Mononuclear cell (primary cell): Measurements from ENCODE around the gene PRRC2B. TPM values are rescaled to one million over a fixed set of nuclear protein-coding genes. Genes with fewer than 3 reads are reported as not detected.

ENCODE experiments used
- H3K27me3 ChIP-seq: 2 replicates; pipeline ENCODE4 v1.6.0; 2011; ENCODE audit warnings: low read length, control low read depth; ENCODE audit not compliant: insufficient read depth
- H3K4me1 ChIP-seq: 2 replicates; pipeline ENCODE4 v1.5.1; 2011; ENCODE audit warnings: mild to moderate bottlenecking, low read length, control low read depth; ENCODE audit not compliant: insufficient read depth
- H3K4me3 ChIP-seq: 2 replicates; pipeline ENCODE4 v1.5.1; 2011; ENCODE audit warnings: mild to moderate bottlenecking, low read length, moderate library complexity
- H3K9me3 ChIP-seq: 2 replicates; pipeline ENCODE4 v1.5.1; 2011; ENCODE audit warnings: low read depth, mild to moderate bottlenecking, control low read depth, low read length
- total RNA-seq: library from RNA; depleted of rRNA; stranded (reverse); fragments of >200 nt; gene quantifications from one replicate; pipeline ENCODE4 v1.2.3, GENCODE V29; 2012

The PRRC2B gene
- total RNA-seq, 1 donor, result 86.0 TPM

DNA sequence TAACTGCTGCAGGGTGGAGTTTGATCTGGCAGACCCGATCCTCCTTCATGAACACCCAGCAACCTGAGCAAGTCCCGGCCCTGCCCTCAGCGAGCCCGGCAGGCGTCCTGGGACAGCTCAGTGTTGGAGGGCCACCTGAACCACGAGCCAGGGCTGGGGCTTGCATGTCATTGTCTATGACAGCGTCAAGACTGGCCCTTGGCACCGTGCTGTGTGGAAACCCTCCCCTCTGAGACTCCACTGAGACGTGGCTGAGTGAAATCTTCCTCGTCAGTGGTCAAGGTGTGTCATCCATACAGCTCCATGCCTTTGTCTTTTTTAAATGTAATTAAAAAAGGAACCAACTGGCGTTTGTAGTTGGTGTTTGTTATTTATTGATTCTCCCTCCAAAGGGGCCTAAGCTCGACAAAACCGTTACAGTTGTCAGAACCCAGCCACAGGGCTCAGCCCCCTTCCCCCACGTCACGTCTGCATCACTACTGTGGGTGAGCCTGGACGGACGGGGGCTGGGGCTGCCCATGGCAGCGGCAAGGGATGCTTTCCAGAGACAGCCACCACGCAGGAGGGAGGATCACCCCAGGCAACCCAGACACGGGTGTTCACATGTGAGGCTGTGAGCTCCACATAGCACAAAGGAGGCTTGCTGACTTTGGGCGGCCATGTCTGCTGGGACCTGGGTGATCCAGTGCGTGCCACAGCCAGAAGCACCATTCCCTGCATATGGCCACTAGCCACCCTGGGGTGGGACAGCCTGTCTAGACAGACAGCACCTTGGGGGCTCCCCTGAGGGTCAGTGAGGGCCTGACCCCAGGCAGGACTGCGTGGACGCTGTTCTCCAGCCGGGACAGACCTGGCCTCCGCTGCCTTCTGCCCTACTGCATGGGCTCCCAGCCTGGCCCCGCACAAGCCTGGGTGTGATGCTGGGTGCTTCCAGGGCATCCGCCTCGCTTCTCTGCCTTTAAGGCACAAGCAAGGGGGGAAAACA lies 129.9 kb downstream of the PRRC2B start:
- Histone ChIP-seq H3K9me3 (no peaks in the 10 kb centered on the region), H3K27me3 (no peaks in the 10 kb centered on the region), H3K4me3 (no peak overlapping the region), H3K4me1 (no peaks in the 10 kb centered on the region)

DNA sequence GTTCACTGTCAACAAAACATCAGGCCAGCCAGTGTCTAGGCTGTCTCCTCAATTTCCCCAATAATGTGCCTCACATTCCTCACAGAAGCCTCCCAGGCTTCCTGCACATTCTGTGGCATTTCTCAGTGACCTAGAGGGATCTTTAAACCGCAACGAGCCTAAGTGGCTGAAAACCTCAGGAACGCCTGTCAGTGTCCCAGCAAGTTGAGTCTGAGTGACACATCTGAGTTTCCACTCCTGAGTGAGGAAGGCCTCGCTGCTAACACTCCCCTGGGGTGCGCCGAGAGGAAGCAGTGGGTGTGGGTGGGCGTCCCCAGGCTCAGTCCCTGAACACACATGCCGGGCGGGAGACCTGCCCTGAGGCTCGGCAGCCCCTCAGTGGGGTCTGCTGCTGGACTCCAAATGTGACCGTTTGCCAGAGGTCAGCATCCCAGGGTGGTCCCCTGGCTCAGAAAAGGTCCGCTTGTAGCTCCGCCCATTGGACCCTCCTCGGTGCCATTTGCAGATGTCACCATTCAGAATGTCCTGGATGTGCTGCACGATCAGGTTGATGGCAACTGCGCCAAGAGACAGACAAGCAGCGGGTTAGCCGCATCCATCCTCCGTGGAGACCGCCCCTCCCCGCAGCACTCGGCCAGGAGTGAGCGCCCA lies 130.9 kb downstream of the PRRC2B start:
- Histone ChIP-seq H3K9me3 (no peaks in the 10 kb centered on the region), H3K27me3 (no peaks in the 10 kb centered on the region), H3K4me1 (peaks cover 2% of the 10 kb centered on the region), H3K4me3 (no peak overlapping the region)

DNA sequence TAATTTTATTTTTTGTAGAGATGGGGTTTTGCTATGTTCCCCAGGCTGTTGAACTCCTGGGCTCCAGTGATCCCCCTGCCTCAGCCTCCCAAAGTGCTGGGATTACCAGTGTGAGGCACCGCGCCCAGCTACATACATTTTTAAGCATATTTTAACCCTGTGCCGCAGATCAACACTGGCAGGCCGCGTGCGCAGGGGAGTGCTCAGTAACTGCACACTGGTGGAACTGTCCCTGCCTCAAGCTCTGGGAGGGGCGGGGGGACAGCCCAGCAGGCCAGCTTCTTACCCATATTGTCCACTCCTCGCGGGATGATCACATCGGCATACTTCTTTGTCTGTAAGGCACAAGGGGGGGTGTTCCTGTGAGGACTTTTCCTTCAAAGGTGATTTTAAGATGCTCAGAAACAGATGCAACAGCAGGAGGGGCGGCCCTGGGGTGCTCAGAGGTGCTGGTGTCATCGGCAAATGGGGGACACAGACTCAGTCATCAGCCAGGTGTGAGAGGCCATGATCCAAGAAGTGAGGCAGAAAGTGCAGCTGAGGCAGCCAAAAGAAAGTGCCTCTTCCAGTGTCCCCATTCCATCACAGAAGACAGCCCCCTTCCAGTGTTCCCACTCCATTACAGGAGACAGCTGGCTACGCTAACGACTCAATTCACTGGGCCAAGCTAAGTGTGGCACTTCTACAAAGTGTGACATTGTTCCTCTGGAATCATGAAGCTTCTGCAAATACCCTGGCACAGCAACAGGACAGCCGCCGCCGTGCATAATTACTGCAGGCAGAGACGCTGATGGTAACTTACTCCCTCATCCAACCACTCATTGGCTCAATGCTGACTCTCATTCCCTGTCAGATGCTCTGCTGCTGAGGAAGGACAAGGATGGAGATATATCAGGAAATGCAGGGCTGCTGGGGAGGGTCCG lies 132.0 kb downstream of the PRRC2B start:
- Histone ChIP-seq H3K27me3 (no peaks in the 10 kb centered on the region), H3K9me3 (no peaks in the 10 kb centered on the region), H3K4me1 (peaks cover 11% of the 10 kb centered on the region), H3K4me3 (no peak overlapping the region)

DNA sequence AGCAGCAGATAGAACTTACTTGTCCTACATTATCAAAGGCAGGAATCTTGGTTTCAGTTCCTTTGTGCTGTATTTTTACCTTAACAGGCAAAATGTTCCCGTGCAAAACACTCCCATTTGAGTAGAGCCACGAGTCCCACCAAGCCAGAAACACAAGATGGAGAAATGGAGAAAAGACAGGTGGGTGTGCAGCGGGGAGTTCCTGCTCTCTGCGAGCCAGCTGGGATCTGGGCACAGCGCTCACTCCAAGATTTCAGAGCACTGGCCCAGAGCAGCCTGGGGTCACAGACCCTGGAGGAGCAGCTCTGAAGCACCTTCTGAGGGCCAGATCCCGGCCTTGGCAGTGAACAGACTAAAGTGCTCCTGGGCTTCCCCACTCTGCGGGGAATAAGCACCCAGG lies 134.3 kb downstream of the PRRC2B start:
- no peak overlapping the region for H3K4me3 ChIP-seq
- H3K4me1 ChIP-seq, result peaks cover 15% of the 10 kb centered on the region
- H3K27me3 ChIP-seq, result no peaks in the 10 kb centered on the region
- H3K9me3 ChIP-seq, result no peaks in the 10 kb centered on the region

DNA sequence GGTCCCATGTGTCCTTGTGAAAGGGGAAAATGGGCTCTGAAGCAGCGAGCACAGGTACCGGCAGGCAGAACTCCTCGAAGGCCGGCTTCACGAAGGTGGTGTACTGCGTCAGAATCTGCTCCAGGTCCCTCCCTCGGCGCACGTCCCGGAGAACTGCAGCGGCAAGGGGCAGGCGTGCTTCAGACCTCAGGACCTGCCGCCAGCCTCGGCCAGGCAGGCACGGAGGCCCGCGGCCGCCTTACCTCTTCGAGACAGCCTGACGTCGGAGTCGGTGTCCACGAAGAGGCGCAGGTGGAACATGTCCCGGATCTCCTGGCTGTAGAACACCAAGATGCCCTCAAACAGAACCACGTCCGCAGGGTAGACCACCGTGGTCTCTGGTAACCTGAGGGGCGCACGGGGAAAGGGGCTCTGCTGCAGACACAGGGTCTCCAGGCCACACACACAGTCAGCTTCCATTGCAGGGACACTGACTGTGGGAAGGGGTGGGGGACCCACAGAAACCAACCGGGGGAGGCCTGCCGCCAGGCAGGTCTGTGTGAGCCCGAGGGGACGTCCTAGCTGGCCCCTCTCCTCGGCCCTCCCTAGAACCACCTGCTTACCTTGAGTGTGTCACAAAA lies 135.1 kb downstream of the PRRC2B start:
- Histone ChIP-seq H3K9me3 (no peaks in the 10 kb centered on the region), H3K27me3 (no peaks in the 10 kb centered on the region), H3K4me1 (peaks cover 15% of the 10 kb centered on the region), H3K4me3 (no peak overlapping the region)

DNA sequence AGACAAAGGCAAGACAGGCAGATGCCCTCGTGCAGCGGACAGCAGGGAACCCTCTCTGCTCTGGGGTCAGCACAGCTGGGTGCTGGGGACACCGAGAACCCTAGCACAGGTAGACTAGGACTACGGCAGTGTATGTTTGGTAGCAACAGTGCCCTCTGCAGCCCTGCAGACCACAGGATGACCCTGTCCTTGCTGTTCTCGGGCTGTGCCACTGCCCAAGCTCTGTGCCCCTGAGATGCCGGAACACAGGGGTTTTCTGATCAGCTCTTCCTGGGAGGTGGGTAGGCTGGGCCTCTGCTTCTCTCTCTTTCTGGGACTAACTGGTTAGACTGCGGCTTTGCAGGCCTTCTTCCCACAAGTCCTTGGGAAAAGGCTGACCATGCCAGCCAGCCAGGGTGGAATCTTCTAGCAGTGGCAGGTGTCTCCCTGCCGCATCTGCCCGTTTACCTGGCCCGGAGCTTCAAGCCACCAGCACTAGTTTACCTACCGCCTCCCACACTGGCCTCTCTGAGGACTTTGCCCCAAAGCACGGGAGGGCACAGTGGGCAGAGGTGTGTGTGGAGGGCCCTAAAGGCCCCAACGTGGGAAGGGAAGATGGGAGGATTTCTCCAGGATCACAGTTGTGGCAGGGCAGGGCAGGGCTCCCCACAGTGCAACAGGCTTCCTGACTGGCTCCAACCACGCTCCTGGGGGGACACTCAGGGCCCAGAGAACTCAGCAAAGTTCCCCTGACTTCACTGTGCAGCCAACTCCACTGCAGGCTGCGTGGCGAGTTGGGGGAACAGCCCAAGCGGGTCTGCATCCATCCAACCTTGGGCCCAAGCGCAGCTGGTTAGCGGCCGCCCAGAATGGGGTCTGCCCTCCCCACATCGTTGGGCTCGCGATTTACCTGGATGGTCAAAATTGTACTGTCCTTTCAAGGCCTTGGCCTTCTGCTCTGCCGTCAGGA lies 136.0 kb downstream of the PRRC2B start:
- Histone ChIP-seq H3K4me3 (peak overlapping the region; percentile 81), H3K9me3 (no peaks in the 10 kb centered on the region), H3K4me1 (peaks cover 23% of the 10 kb centered on the region), H3K27me3 (no peaks in the 10 kb centered on the region)

DNA sequence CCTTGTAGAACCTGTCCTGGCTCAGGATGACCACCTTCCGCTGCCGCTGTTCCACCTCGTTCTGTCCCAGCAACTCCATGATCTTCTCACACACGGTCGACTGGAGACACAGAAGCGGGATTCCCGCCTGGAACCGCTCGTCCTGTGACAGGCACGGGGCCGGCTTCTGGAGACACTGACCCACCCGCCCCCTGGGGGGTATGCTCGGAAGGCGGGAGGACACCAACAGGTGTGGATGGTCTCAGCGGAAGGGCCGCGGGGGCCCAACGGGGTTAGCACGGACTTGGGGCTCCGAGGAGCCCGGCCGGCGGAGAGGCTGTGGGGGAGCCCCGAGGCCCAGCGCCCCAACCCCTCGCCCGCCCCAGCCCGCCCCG lies 136.6 kb downstream of the PRRC2B start:
- Histone ChIP-seq H3K9me3 (no peaks in the 10 kb centered on the region), H3K4me3 (peak overlapping the region; percentile 81), H3K27me3 (no peaks in the 10 kb centered on the region), H3K4me1 (peaks cover 29% of the 10 kb centered on the region)

DNA sequence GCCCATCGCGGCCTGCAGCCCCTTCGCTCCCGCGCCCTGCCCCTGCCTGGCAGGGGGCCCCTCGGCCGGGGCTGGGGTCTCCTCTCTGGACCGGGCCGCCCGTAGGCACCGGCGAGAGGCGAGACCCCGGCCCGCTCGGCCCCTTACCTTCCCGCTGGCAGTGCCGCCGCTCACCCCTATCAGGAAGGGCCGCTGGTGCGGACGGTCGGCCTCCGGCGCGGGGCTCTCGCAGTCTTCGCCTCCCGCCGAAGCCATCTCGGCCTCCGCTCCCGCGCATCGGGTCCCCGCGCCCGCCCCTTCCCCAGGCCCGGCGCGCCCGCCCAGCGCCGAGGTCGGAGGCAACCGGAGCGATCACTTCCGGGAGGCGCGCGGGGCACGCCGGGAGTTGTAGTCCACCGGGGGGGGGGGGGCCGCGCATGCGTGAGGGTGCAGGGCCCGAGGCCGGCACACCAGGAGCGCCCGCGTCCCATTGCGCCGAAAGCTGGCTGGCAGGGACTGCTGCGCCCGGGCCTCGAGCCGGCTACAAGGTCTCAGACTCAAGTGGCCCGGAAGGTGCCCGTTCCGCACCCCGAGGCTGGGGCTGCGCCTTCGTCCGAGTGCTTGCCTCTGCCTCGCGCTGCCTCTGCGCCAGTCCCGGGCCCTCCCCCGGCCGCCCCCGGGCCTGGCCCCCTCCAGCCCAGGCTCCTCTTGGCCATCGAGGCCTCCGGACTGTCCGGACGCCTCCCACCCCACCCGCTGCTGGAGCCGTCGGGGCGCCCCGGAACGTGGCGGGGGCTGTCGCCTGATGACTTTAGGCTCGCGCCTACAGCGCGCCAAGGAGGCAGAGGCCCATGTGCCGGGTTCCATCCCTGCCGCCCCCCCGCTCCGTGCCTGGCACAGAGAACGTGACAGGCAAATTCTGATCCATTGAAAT lies 137.3 kb downstream of the PRRC2B start, which contains the start of gene UCK1:
Gene UCK1 (minus strand): TSS at position 344 of the 913 bp plus-strand sequence. CDS start 89 bp downstream, at position 255.
- Histone ChIP-seq H3K27me3 (no peaks in the 10 kb centered on the region), H3K4me1 (peaks cover 30% of the 10 kb centered on the region), H3K4me3 (peak within 1 kb of the TSS; percentile 81), H3K9me3 (no peaks in the 10 kb centered on the region)

DNA sequence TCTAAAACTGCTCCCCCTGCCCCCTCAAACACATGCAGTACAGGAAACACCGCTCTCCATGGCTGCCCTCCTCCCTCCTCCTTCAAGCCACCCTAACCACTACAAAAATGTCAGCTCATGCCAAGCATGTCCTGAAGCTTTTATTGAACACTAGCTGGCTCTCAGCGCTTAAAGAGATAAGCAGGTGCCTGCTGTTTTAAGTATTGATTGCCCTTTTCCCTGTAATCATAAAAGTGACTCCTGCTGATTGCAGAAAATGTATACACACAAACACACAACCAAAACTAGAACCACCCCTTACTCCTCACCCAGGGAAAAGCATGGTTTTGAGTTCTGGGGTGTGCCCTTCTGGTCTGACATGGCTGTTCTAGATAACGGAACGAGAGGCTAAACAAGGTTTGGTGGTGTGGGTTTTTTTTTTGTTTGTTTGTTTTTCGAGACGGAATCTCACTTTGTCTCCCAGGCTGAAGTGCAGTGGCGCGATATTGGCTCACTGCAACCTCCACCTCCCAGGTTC lies 140.9 kb downstream of the PRRC2B start:
- Histone ChIP-seq H3K9me3 (no peaks in the 10 kb centered on the region), H3K4me1 (peaks cover 33% of the 10 kb centered on the region), H3K4me3 (no peak overlapping the region), H3K27me3 (no peaks in the 10 kb centered on the region)

DNA sequence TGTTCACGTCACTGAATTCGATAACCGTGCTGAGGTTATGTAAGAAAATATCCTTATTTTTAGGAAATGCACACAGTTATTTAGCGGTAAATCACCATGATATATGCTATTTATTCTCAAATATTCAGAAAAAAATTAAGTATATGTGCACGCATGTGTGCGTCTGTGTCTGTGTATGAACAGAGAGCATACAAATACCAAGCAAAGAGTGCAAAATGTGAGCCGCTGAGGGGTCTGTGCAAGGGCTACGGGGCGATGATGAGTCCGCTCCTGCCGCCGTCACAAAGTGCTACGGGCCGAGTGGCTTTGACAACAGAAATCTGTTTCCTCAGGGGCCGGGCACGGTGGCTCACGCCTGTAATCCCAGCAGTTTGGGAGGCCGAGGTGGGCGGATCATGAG lies 144.1 kb downstream of the PRRC2B start:
- Histone ChIP-seq H3K27me3 (no peaks in the 10 kb centered on the region), H3K4me1 (peaks cover 27% of the 10 kb centered on the region), H3K4me3 (no peak overlapping the region), H3K9me3 (no peaks in the 10 kb centered on the region)

DNA sequence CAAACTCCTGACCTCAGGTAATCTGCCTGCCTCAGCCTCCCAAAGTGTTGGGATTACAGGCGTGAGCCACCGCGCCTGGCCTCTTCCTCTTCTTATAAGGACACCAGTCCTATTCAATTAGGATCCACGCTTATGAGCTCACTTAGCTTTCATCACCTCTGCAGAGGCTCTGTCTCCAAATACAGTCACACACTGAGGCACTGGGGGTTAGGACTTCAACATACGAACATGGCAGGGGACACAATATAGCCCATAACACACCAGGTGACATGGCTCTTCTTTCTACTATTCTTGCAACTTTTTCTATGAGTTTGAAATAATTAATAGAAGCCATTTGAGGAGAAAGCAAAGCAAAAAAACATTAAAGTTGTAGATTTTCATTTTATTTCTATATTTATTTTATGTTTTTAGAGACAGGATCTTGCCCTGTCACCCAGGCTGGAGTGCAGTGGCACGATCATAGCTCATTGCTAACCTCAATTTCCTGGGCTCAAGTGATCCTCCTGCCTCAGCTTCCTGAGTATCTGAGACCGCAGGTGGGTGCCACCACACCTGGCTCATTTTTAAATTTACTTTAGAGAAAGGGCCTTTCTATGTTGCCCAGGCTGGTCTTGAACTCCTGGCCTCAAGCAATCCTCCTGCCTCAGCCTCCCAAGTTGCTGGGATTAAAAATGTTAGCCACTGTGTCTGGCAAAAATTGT lies 145.5 kb downstream of the PRRC2B start:
- Histone ChIP-seq H3K4me1 (peaks cover 24% of the 10 kb centered on the region), H3K27me3 (peaks cover 6% of the 10 kb centered on the region), H3K4me3 (no peak overlapping the region), H3K9me3 (peaks cover 12% of the 10 kb centered on the region)

DNA sequence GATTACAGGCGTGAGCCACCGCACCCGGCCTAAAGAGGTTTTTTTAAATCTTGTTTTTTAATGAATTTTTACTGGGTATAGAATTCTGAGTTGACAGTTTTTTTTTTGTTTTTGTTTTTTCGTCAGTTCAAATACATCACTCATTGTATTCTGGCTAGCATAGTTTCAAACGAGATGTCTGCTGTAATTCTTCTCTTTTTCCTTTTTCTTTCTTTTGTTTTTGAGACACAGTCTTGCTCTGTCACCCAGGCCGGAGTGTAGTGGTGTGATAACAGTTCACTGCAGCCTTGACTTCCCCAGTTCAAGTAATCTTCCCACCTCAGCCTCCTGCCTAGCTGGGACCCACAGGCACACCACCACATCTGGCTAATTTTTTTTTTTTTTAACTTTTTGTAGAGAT lies 149.3 kb downstream of the PRRC2B start:
- H3K9me3 ChIP-seq, result peaks cover 12% of the 10 kb centered on the region
- no peak overlapping the region for H3K4me3 ChIP-seq
- H3K4me1 ChIP-seq, result peaks cover 14% of the 10 kb centered on the region
- peaks cover 30% of the 10 kb centered on the region for H3K27me3 ChIP-seq
